ENCODE measurements around the gene NCOA1. TPM values are rescaled to one million over a fixed set of nuclear protein-coding genes. Genes with fewer than 3 reads are reported as not detected.
"Not testable (repeated sequence)": the region's sequence is repeated elsewhere in the genome, so short reads cannot be mapped to it uniquely, and the experiment has no call there.

NCOA1 gene
- total RNA-seq, 1 experiment from 2014 or later: 24.6 TPM

DNA sequence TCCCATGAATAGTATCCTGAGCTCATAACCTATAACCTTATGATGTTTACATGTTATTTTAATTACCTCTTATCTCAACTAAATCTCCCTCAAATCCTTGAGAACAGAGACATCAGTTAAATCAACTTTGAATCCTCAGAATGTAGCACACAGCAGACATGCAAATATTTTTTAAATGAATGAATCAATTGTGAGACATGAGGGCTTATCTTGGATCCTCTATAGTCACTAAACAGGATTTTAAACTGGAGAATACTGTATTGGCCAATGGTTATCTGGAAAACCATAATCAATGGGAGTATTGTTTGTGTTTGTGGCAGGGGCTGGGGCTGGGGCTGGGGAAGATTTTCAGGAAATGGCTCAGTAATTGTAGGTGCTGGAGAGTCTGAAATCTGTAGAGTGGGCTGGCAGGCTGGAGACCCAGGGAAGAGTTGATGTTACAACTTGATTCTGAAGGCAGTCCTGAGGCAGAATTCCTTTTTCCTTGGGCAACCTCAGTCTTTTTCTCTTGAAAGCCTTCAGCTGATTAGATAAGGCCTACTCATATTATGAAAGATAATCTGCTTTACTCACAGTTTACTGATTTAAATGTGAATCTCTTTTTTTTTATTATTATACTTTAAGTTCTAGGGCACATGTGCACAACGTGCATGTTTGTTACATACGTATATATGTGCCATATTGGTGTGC, 106.3 kb downstream of the NCOA1 start:
- intact Hi-C loops (cut with micrococcal nuclease; ENCODE audit: unreplicated experiment): no loop called here
- H3K4me1 ChIP-seq (ENCODE audit: control insufficient read depth, insufficient read depth, low read length): no peaks in the 10 kb centered on the region
- no peaks in the 10 kb centered on the region for H3K9me3 ChIP-seq (ENCODE audit: control insufficient read depth, insufficient read depth, low read depth, low read length)
- H3K27ac ChIP-seq (ENCODE audit: low read length): no peak overlapping the region
- BruUV-seq (replicated peaks): no TSS peak
- H3K36me3 ChIP-seq (ENCODE audit: control insufficient read depth, insufficient read depth, low read length): no peaks in the 10 kb centered on the region
- TF ChIP-seq TCF7L2 (IDR thresholded peaks at IDR 0.05; ENCODE audit: low read depth, low read length): no peak
- TF ChIP-seq, protein P1, sequence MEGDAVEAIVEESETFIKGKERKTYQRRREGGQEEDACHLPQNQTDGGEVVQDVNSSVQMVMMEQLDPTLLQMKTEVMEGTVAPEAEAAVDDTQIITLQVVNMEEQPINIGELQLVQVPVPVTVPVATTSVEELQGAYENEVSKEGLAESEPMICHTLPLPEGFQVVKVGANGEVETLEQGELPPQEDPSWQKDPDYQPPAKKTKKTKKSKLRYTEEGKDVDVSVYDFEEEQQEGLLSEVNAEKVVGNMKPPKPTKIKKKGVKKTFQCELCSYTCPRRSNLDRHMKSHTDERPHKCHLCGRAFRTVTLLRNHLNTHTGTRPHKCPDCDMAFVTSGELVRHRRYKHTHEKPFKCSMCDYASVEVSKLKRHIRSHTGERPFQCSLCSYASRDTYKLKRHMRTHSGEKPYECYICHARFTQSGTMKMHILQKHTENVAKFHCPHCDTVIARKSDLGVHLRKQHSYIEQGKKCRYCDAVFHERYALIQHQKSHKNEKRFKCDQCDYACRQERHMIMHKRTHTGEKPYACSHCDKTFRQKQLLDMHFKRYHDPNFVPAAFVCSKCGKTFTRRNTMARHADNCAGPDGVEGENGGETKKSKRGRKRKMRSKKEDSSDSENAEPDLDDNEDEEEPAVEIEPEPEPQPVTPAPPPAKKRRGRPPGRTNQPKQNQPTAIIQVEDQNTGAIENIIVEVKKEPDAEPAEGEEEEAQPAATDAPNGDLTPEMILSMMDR (IDR thresholded peaks at IDR 0.05): no peak
- TF ChIP-seq, protein P2, sequence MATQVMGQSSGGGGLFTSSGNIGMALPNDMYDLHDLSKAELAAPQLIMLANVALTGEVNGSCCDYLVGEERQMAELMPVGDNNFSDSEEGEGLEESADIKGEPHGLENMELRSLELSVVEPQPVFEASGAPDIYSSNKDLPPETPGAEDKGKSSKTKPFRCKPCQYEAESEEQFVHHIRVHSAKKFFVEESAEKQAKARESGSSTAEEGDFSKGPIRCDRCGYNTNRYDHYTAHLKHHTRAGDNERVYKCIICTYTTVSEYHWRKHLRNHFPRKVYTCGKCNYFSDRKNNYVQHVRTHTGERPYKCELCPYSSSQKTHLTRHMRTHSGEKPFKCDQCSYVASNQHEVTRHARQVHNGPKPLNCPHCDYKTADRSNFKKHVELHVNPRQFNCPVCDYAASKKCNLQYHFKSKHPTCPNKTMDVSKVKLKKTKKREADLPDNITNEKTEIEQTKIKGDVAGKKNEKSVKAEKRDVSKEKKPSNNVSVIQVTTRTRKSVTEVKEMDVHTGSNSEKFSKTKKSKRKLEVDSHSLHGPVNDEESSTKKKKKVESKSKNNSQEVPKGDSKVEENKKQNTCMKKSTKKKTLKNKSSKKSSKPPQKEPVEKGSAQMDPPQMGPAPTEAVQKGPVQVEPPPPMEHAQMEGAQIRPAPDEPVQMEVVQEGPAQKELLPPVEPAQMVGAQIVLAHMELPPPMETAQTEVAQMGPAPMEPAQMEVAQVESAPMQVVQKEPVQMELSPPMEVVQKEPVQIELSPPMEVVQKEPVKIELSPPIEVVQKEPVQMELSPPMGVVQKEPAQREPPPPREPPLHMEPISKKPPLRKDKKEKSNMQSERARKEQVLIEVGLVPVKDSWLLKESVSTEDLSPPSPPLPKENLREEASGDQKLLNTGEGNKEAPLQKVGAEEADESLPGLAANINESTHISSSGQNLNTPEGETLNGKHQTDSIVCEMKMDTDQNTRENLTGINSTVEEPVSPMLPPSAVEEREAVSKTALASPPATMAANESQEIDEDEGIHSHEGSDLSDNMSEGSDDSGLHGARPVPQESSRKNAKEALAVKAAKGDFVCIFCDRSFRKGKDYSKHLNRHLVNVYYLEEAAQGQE (IDR thresholded peaks at IDR 0.05; ENCODE audit: insufficient read depth in 1 of 2, low read depth in 2 of 2, low read length in 1 of 2): no peak
- no peak for TF ChIP-seq SIN3A (IDR thresholded peaks at IDR 0.05; ENCODE audit: borderline replicate concordance, insufficient read depth, low read depth, low read length)
- TF ChIP-seq POLR2AphosphoS5 (IDR thresholded peaks at IDR 0.05; ENCODE audit: low read depth, low read length): no peak
- no peak overlapping the region for H3K4me3 ChIP-seq (ENCODE audit: low read depth in 2 of 2, low read length in 2 of 2)
- ChIA-PET POLR2A (no interaction called here), CTCF (no interaction called here)
- in situ Hi-C loops (cut with HindIII; ENCODE audit: low pct_unique_long_range_greater_than_20kb, low sequenced_read_pairs): no loop called here
- no peak for DNase-seq (ENCODE audit: low read depth, low spot score)
- no peak for ATAC-seq
- H3K27me3 ChIP-seq (ENCODE audit: control insufficient read depth, insufficient read depth, low read length): no peaks in the 10 kb centered on the region

DNA sequence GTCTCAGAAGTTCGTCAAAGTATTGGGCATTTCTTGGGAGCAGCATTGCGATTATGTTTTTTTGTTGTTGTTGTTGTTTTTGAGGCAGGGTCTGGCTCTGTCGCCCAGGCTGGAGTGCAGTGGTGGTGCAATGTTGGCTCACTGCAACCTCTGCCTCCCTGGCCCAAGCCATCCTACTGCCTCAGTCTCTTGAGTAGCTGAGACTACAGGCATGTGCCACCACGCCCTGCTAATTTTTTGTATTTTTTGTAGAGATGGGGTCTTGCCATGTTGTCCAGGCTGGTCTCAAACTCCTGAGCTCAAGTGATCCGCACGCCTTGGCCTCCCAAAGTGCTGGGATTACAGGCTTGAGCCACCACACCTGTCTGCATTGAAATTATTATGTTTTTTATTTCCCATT, 109.1 kb downstream of the NCOA1 start:
- H3K27me3 ChIP-seq (ENCODE audit: control insufficient read depth, insufficient read depth, low read length); CTCF ChIA-PET; H3K4me3 ChIP-seq (ENCODE audit: low read depth in 2 of 2, low read length in 2 of 2); intact Hi-C loops (cut with micrococcal nuclease; ENCODE audit: unreplicated experiment); H3K9me3 ChIP-seq (ENCODE audit: control insufficient read depth, insufficient read depth, low read depth, low read length); BruUV-seq (replicated peaks); H3K27ac ChIP-seq (ENCODE audit: low read length); DNase-seq (ENCODE audit: low read depth, low spot score); POLR2A ChIA-PET; H3K36me3 ChIP-seq (ENCODE audit: control insufficient read depth, insufficient read depth, low read length); in situ Hi-C loops (cut with HindIII; ENCODE audit: low pct_unique_long_range_greater_than_20kb, low sequenced_read_pairs); ATAC-seq; H3K4me1 ChIP-seq (ENCODE audit: control insufficient read depth, insufficient read depth, low read length): not testable (repeated sequence)

DNA sequence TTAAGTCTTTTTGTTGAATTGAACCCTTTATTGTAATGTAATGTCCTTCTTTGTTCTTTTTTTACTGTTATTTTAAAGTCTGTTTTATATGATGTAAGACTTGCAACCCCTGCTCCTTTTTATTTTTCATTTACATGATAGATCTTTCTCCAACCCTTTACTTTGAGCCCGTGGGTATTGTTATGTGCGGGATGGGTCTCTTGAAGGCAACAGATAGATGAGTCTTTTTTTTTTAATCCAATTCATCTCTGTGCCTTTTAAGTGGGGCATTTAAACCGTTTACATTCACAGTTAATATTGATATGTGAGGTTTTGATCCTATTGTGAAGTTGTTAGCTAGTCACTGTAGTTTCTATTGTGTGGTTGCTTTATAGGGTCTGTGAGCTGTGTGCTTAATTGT, 120.6 kb downstream of the NCOA1 start:
- intact Hi-C loops (cut with micrococcal nuclease; ENCODE audit: unreplicated experiment): no loop called here
- Histone ChIP-seq H3K4me1 (ENCODE audit: control insufficient read depth, insufficient read depth, low read length) (no peaks in the 10 kb centered on the region), H3K27me3 (ENCODE audit: control insufficient read depth, insufficient read depth, low read length) (no peaks in the 10 kb centered on the region), H3K27ac (ENCODE audit: low read length) (no peak overlapping the region), H3K9me3 (ENCODE audit: control insufficient read depth, insufficient read depth, low read depth, low read length) (no peaks in the 10 kb centered on the region; the same call in 1 of the 2 replicates), H3K4me3 (ENCODE audit: low read depth in 2 of 2, low read length in 2 of 2) (no peak overlapping the region), H3K36me3 (ENCODE audit: control insufficient read depth, insufficient read depth, low read length) (no peaks in the 10 kb centered on the region)
- BruUV-seq (replicated peaks): no TSS peak
- POLR2A ChIA-PET: interaction anchor here (0.5 kb wide), 1 partner anchor 88 kb away, joined by 8 read pairs; no protein-coding TSS in a partner anchor
- TF ChIP-seq, protein P2 (IDR thresholded peaks at IDR 0.05; ENCODE audit: insufficient read depth in 1 of 2, low read depth in 2 of 2, low read length in 1 of 2): no peak
- TF ChIP-seq, protein P1 (IDR thresholded peaks at IDR 0.05): no peak
- TF ChIP-seq TCF7L2 (IDR thresholded peaks at IDR 0.05; ENCODE audit: low read depth, low read length) (no peak), SIN3A (IDR thresholded peaks at IDR 0.05; ENCODE audit: borderline replicate concordance, insufficient read depth, low read depth, low read length) (no peak), POLR2AphosphoS5 (IDR thresholded peaks at IDR 0.05; ENCODE audit: low read depth, low read length) (no peak)
- DNase-seq (ENCODE audit: low read depth, low spot score) (no peak), ATAC-seq (no peak)
- in situ Hi-C loops (cut with HindIII; ENCODE audit: low pct_unique_long_range_greater_than_20kb, low sequenced_read_pairs): no loop called here
- CTCF ChIA-PET: no interaction called here

Measured in Panc1 (cell line).